Adrenal gland (tissue), 5 donors: Measurements from ENCODE around the gene C1D.

Experiments
- POLR2A ChIP-seq, 2 donors: fragments of 450-650 bp; IDR thresholded peaks; one replicate each; pipeline ENCODE4 v1.6.1; 2017; ENCODE audit warnings: antibody characterized with exemption in 2 of 2, mild to moderate bottlenecking in 2 of 2, moderate library complexity in 1 of 2
- TF ChIP-seq, protein P1 (sequence below), 6 experiments: fragments of 450-650 bp in 4 of 6; fragments of 200-600 bp in 2 of 6; sonication (generic) in 1 of 6; IDR thresholded peaks; 1 replicate in 5 of 6; 2 replicates in 1 of 6; pipeline versions ENCODE4 v1.5.1 to v1.8.0; 2016 to 2021; ENCODE audit warnings: antibody characterized with exemption in 6 of 6, mild to moderate bottlenecking in 2 of 6, moderate library complexity in 1 of 6
- donor health status: DM: no; HTN: no; CAD: no.

DNA sequence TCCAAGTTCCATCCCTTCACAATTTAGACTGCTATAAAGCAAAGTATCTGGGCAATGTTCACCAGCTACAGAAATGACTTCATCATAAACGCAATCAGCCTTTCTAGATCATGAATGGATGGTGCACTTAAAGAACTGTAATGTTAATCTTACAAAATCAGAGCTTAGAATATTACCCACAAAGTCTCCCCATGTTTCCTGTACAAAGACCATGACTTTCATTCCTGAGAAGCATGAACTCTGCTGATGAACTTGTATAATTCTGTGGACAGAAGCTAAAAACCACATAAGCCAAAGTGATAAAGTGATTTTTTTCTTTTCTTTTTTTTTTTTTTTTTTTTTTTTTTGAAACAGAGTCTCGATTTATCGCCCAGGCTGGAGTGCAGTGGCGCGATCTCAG is 53.3 kb downstream of the C1D start:
- TF ChIP-seq, protein P1, sequence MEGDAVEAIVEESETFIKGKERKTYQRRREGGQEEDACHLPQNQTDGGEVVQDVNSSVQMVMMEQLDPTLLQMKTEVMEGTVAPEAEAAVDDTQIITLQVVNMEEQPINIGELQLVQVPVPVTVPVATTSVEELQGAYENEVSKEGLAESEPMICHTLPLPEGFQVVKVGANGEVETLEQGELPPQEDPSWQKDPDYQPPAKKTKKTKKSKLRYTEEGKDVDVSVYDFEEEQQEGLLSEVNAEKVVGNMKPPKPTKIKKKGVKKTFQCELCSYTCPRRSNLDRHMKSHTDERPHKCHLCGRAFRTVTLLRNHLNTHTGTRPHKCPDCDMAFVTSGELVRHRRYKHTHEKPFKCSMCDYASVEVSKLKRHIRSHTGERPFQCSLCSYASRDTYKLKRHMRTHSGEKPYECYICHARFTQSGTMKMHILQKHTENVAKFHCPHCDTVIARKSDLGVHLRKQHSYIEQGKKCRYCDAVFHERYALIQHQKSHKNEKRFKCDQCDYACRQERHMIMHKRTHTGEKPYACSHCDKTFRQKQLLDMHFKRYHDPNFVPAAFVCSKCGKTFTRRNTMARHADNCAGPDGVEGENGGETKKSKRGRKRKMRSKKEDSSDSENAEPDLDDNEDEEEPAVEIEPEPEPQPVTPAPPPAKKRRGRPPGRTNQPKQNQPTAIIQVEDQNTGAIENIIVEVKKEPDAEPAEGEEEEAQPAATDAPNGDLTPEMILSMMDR (IDR thresholded peaks at IDR 0.05): no peak
- no peak for TF ChIP-seq POLR2A (IDR thresholded peaks at IDR 0.05)
